ENCODE measurements around the gene PCBP3. TPM values are rescaled to one million over a fixed set of nuclear protein-coding genes. Genes with fewer than 3 reads are reported as not detected.

The PCBP3 gene
- total RNA-seq, 4 donors from 2014 or later, result 0.77 to 8.6 (median 3.2) TPM; not detected in 1

DNA sequence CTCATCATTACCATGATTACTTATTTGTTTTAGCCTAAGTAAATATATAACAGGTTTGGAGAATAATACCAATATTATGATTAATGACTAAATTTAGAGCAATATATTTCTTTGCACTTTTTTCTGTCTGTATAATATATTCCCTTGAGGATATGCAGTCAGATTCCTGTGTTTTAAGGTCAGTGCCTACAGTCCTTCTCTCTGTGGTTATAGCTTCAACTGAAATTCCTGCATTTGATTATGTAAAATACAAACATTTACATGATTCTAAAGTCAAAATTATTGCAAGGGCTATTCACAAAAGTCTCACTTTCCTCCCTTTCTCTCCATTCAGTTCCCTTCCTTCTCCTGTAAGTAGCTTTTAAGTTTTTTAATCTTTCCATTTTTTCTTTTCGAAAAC is 195.1 kb downstream of the PCBP3 start:
- intact Hi-C loops (cut with DNase I; ENCODE audit: low total_unique reads), result no loop called here
- TF ChIP-seq, protein P1, sequence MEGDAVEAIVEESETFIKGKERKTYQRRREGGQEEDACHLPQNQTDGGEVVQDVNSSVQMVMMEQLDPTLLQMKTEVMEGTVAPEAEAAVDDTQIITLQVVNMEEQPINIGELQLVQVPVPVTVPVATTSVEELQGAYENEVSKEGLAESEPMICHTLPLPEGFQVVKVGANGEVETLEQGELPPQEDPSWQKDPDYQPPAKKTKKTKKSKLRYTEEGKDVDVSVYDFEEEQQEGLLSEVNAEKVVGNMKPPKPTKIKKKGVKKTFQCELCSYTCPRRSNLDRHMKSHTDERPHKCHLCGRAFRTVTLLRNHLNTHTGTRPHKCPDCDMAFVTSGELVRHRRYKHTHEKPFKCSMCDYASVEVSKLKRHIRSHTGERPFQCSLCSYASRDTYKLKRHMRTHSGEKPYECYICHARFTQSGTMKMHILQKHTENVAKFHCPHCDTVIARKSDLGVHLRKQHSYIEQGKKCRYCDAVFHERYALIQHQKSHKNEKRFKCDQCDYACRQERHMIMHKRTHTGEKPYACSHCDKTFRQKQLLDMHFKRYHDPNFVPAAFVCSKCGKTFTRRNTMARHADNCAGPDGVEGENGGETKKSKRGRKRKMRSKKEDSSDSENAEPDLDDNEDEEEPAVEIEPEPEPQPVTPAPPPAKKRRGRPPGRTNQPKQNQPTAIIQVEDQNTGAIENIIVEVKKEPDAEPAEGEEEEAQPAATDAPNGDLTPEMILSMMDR (IDR thresholded peaks at IDR 0.05), result no peak
- TF ChIP-seq POLR2A (IDR thresholded peaks at IDR 0.05), result no peak
- no peak overlapping the region for H3K4me3 ChIP-seq
- H3K36me3 ChIP-seq, result no peaks in the 10 kb centered on the region
- H3K27me3 ChIP-seq, result no peaks in the 10 kb centered on the region
- H3K9me3 ChIP-seq, result no peaks in the 10 kb centered on the region
- DNase-seq, result no peak
- no peak overlapping the region for H3K27ac ChIP-seq
- no peaks in the 10 kb centered on the region for H3K4me1 ChIP-seq

DNA sequence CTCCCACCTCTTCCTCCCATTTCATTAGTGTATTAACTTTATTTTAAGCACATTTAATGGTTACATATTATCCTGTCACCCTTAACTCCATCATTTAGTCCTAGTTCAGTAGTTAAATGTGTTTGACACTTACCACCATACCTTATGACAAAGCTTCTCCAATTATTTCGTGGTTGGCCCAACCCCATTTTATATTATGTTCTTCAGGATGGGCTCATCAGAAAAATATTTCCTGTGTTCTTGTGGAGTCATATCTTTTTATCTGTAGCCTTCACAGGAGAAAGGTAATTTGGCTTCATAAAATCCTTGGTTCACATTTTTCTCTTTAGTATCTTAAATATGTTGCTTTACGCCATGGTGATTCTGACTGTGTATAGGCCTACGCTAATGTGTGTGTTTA is 195.7 kb downstream of the PCBP3 start:
- no peaks in the 10 kb centered on the region for H3K36me3 ChIP-seq
- no peaks in the 10 kb centered on the region for H3K9me3 ChIP-seq
- H3K27me3 ChIP-seq, result no peaks in the 10 kb centered on the region
- no peak overlapping the region for H3K27ac ChIP-seq
- intact Hi-C loops (cut with DNase I; ENCODE audit: low total_unique reads), result no loop called here
- no peak for DNase-seq
- TF ChIP-seq, protein P1 (IDR thresholded peaks at IDR 0.05), result no peak
- TF ChIP-seq POLR2A (IDR thresholded peaks at IDR 0.05), result no peak
- no peak overlapping the region for H3K4me3 ChIP-seq
- no peaks in the 10 kb centered on the region for H3K4me1 ChIP-seq

DNA sequence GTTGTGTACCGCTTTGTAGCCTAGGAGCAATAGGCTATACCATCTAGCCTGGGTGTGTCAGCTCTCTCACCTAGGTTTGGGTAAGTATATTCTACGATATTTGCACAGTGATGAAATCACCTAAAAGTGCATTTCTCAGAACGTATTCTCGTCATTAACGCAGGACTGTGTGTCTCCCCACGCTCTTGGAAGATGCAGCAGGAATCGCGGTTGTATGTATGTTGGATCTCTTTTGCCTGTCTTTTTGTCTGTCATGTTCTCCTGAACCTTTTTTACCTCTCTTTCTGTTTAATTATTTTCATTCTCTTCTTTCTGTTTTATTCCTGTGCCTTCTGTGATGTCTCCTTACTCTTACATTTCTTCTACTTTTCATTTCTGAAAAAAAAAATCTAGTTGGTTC is 197.5 kb downstream of the PCBP3 start:
- Histone ChIP-seq H3K27me3 (no peaks in the 10 kb centered on the region), H3K27ac (peak overlapping the region in 1 of 2 donors; percentile 72), H3K9me3 (no peaks in the 10 kb centered on the region), H3K4me3 (no peak overlapping the region), H3K36me3 (no peaks in the 10 kb centered on the region), H3K4me1 (peaks cover 0 to 7% of the 10 kb centered on the region in 2 donors)
- intact Hi-C loops (cut with DNase I; ENCODE audit: low total_unique reads), result no loop called here
- no peak for TF ChIP-seq POLR2A (IDR thresholded peaks at IDR 0.05)
- TF ChIP-seq, protein P1 (IDR thresholded peaks at IDR 0.05), result no peak
- DNase-seq, result no peak

GRCh38 chr21:45843426-45843825 is 199.9 kb downstream of the PCBP3 start:
- no peak for TF ChIP-seq POLR2A (IDR thresholded peaks at IDR 0.05)
- TF ChIP-seq, protein P1 (IDR thresholded peaks at IDR 0.05), result no peak
- no peak for DNase-seq
- Histone ChIP-seq H3K36me3 (no peaks in the 10 kb centered on the region), H3K4me3 (no peak overlapping the region), H3K27ac (peak overlapping the region; percentile 72 to 82), H3K4me1 (peaks cover 0 to 7% of the 10 kb centered on the region in 2 donors), H3K27me3 (no peaks in the 10 kb centered on the region), H3K9me3 (no peaks in the 10 kb centered on the region)
- intact Hi-C loops (cut with DNase I; ENCODE audit: low total_unique reads), result no loop called here

DNA sequence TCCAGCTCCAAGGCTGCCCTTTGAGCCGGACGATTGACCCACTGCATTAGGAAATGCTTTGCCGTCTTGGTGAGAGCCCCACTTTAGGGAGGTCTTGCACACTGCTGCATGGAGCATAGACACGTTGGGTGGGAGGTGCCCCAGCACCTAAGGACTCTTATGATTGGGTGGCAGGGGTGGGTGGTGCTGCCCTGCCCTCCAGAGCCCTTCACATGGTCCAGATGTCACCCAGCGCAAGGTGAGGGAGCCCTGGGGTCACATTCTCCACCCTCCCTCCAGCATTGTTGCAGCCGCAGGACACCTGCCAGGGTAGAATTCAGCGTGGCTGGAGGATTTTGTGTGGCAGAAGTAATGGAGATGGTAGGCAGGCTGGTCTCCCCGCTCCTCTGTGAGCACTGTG is 200.7 kb downstream of the PCBP3 start:
- Histone ChIP-seq H3K4me3 (no peak overlapping the region), H3K27ac (peak overlapping the region; percentile 72 to 82), H3K27me3 (no peaks in the 10 kb centered on the region), H3K4me1 (peaks cover 0 to 7% of the 10 kb centered on the region in 2 donors), H3K36me3 (no peaks in the 10 kb centered on the region), H3K9me3 (no peaks in the 10 kb centered on the region)
- no peak for TF ChIP-seq POLR2A (IDR thresholded peaks at IDR 0.05)
- TF ChIP-seq, protein P1 (IDR thresholded peaks at IDR 0.05), result no peak
- intact Hi-C loops (cut with DNase I; ENCODE audit: low total_unique reads), result no loop called here
- DNase-seq, result no peak
